Smooth muscle cell (in vitro differentiated cells): Measurements from ENCODE around the gene LRCOL1. TPM values are rescaled to one million over a fixed set of nuclear protein-coding genes. Genes with fewer than 3 reads are reported as not detected.

Experiments used
- DNase-seq: peaks from one replicate; lab custom pipeline; 2025; ENCODE audit not compliant: unreplicated experiment; lab: John Stamatoyannopoulos, UW
- H2AFZ ChIP-seq: fragments of 200-600 bp; sonication (generic); 2 replicates; pipeline ENCODE4 v1.6.0; 2016; ENCODE audit warnings: antibody characterized with exemption, low read depth, mild to moderate bottlenecking
- H3F3A ChIP-seq: fragments of 200-600 bp; sonication (generic); 2 replicates; pipeline ENCODE4 v1.6.0; 2017; ENCODE audit warnings: antibody characterized with exemption, low read depth
- H3K27ac ChIP-seq: fragments of 200-600 bp; sonication (generic); 2 replicates; pipeline ENCODE4 v1.5.1; 2016; ENCODE audit warnings: low read depth, mild to moderate bottlenecking
- H3K27me3 ChIP-seq: fragments of 200-600 bp; sonication (generic); 2 replicates; pipeline ENCODE4 v1.6.1; 2016; ENCODE audit warnings: low read depth, mild to moderate bottlenecking
- H3K36me3 ChIP-seq: fragments of 200-600 bp; sonication (generic); 2 replicates; pipeline ENCODE4 v1.5.1; 2016; ENCODE audit warnings: low read depth
- H3K4me1 ChIP-seq: fragments of 200-600 bp; sonication (generic); 2 replicates; pipeline ENCODE4 v1.5.1; 2016; ENCODE audit warnings: low read depth
- H3K4me2 ChIP-seq: fragments of 200-600 bp; sonication (generic); 2 replicates; pipeline ENCODE4 v1.6.0; 2016; ENCODE audit warnings: mild to moderate bottlenecking
- H3K4me3 ChIP-seq: fragments of 200-600 bp; sonication (generic); 2 replicates; pipeline ENCODE4 v1.5.1; 2016; ENCODE audit warnings: mild to moderate bottlenecking
- H3K79me2 ChIP-seq: fragments of 200-600 bp; sonication (generic); 2 replicates; pipeline ENCODE4 v1.6.0; 2016; ENCODE audit warnings: low read depth, mild to moderate bottlenecking
- H3K9ac ChIP-seq: fragments of 200-600 bp; sonication (generic); 2 replicates; pipeline ENCODE4 v1.6.0; 2016; ENCODE audit warnings: low read depth
- H3K9me3 ChIP-seq: fragments of 200-600 bp; sonication (generic); replicated peaks from 2 replicates; pipeline ENCODE4 v1.5.1; 2016; ENCODE audit warnings: low read depth
- H4K20me1 ChIP-seq: fragments of 200-600 bp; sonication (generic); 2 replicates; pipeline ENCODE4 v1.6.0; 2016; ENCODE audit warnings: low read depth
- WGBS: methylation state at CpG from one replicate; pipeline ENCODE4 v1.1.7; 2016; ENCODE audit warnings: low lambda C conversion rate; 5-methylcytosine and 5-hydroxymethylcytosine counted together
- polyA plus RNA-seq: library from polyadenylated mRNA; unstranded; fragments of >200 nt; fragmentation: Nextera tagmentation; extraction: Ambion mirVana; gene quantifications from 2 replicates; pipeline ENCODE4 v1.2.1, GENCODE V29; 2016
- total RNA-seq: library from RNA; depleted of rRNA; stranded (reverse); fragments of >200 nt; gene quantifications from 2 replicates; pipeline ENCODE4 v1.2.3, GENCODE V29; 2014
- TF ChIP-seq, protein P1 (sequence below): fragments of 200-600 bp; sonication (generic); IDR thresholded peaks from 2 replicates; pipeline ENCODE4 v1.5.1; 2017; ENCODE audit warnings: borderline replicate concordance, mild to moderate bottlenecking, antibody characterized with exemption; ENCODE audit not compliant: insufficient read depth, poor library complexity, severe bottlenecking

The LRCOL1 gene
- total and polyA plus RNA-seq, 2 experiments from 2014 or later: not detected

- 90% methylated on average over 22 of the region's 26 CpGs for WGBS
- no peak for DNase-seq
- H3K79me2 ChIP-seq: no peaks in the 10 kb centered on the region
- H3K27me3 ChIP-seq: peaks cover 39% of the 10 kb centered on the region
- H3K4me3 ChIP-seq: no peak overlapping the region
- H3K27ac ChIP-seq: no peak overlapping the region
- H3F3A ChIP-seq: peaks cover 6% of the 10 kb centered on the region
- H4K20me1 ChIP-seq: no peaks in the 10 kb centered on the region
- H3K4me2 ChIP-seq: no peak overlapping the region
- H3K4me1 ChIP-seq: no peaks in the 10 kb centered on the region
- no peaks in the 10 kb centered on the region for H3K9me3 ChIP-seq
- no peak overlapping the region for H2AFZ ChIP-seq
- TF ChIP-seq, protein P1, sequence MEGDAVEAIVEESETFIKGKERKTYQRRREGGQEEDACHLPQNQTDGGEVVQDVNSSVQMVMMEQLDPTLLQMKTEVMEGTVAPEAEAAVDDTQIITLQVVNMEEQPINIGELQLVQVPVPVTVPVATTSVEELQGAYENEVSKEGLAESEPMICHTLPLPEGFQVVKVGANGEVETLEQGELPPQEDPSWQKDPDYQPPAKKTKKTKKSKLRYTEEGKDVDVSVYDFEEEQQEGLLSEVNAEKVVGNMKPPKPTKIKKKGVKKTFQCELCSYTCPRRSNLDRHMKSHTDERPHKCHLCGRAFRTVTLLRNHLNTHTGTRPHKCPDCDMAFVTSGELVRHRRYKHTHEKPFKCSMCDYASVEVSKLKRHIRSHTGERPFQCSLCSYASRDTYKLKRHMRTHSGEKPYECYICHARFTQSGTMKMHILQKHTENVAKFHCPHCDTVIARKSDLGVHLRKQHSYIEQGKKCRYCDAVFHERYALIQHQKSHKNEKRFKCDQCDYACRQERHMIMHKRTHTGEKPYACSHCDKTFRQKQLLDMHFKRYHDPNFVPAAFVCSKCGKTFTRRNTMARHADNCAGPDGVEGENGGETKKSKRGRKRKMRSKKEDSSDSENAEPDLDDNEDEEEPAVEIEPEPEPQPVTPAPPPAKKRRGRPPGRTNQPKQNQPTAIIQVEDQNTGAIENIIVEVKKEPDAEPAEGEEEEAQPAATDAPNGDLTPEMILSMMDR: no peak
- H3K9ac ChIP-seq: no peak overlapping the region
- H3K36me3 ChIP-seq: no peaks in the 10 kb centered on the region
These were observed 6.2 kb downstream of the LRCOL1 start for GRCh38 chr12:132604151-132604618.

- Histone ChIP-seq H3F3A (peaks cover 7% of the 10 kb centered on the region), H4K20me1 (no peaks in the 10 kb centered on the region), H3K9me3 (no peaks in the 10 kb centered on the region), H3K9ac (no peak overlapping the region), H2AFZ (no peak overlapping the region), H3K4me1 (peaks cover 4% of the 10 kb centered on the region), H3K79me2 (no peaks in the 10 kb centered on the region), H3K4me3 (no peak overlapping the region), H3K27me3 (peaks cover 35% of the 10 kb centered on the region), H3K27ac (no peak overlapping the region), H3K36me3 (no peaks in the 10 kb centered on the region), H3K4me2 (no peak overlapping the region)
- TF ChIP-seq, protein P1: no peak
- no peak for DNase-seq
- WGBS: 86% methylated on average over 65 of the region's 67 CpGs
These were observed 6.9 kb downstream of the LRCOL1 start for GRCh38 chr12:132603240-132604150.

DNA sequence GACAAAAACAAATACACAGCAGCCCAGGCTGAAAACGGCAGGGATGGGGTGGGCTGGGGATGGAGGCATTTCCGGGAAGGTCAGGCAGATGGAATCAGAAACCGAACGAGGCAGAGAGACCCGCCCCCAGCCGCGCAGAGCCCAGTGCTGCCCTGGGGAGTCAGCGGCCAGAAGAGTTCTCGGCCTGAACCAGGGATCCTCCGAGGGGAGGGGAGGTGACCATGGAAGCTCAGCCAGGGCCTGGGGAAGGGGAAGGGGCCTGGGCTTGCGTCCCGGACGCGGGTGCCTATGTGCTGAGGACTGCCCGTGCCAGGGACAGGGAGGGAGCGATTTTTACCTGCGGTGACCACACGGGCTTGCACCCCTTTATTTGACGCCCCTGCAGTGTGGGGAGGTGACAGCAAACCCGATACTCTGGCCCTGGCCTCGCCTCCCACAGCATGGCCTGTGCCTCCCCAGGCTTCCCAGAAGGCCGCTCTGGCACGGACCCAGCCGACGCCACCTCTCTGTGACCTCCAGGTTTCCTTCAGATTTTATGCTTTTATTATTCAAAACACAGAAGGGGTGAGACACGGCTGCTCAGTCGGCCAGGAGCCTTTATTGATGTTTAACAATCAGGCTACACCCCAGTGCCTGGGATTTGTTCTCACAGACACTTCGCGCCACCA, 7.7 kb downstream of the LRCOL1 start:
- Histone ChIP-seq H3K4me3 (no peak overlapping the region), H3K9me3 (no peaks in the 10 kb centered on the region), H3K27ac (no peak overlapping the region), H3K79me2 (no peaks in the 10 kb centered on the region), H3K27me3 (peaks cover 35% of the 10 kb centered on the region), H3K9ac (no peak overlapping the region), H3K4me2 (no peak overlapping the region), H4K20me1 (no peaks in the 10 kb centered on the region), H3F3A (peaks cover 7% of the 10 kb centered on the region), H3K36me3 (no peaks in the 10 kb centered on the region), H2AFZ (no peak overlapping the region), H3K4me1 (peaks cover 4% of the 10 kb centered on the region)
- TF ChIP-seq, protein P1: no peak
- WGBS: 69% methylated on average over 26 of the region's 29 CpGs
- no peak for DNase-seq
